ENCODE results near the gene CDK17.

CDK17 gene

GRCh38 chr12:96294831-96295230 lies 105.4 kb downstream of the CDK17 start:
- H3K9ac ChIP-seq (ENCODE audit: low read length) = no peak overlapping the region
- no peaks in the 10 kb centered on the region for H3K4me1 ChIP-seq (ENCODE audit: control insufficient read depth, insufficient read depth, low read length)
- no peaks in the 10 kb centered on the region for H3K27me3 ChIP-seq (ENCODE audit: control insufficient read depth, insufficient read depth, low read length)
- H3K36me3 ChIP-seq (ENCODE audit: control insufficient read depth, insufficient read depth, low read length) = peaks cover 4% of the 10 kb centered on the region
- no peak overlapping the region for H3K27ac ChIP-seq (ENCODE audit: low read depth, low read length)
- H3K4me3 ChIP-seq (ENCODE audit: low read length) = no peak overlapping the region

GRCh38 chr12:96293093-96293492 lies 107.1 kb downstream of the CDK17 start:
- Histone ChIP-seq H3K9ac (ENCODE audit: low read length) (no peak overlapping the region), H3K36me3 (ENCODE audit: control insufficient read depth, insufficient read depth, low read length) (peaks cover 4% of the 10 kb centered on the region)

GRCh38 chr12:96289067-96289466 lies 111.2 kb downstream of the CDK17 start:
- Histone ChIP-seq H3K27ac (ENCODE audit: low read depth, low read length) (no peak overlapping the region), H3K9ac (ENCODE audit: low read length) (no peak overlapping the region), H3K4me1 (ENCODE audit: control insufficient read depth, insufficient read depth, low read length) (no peaks in the 10 kb centered on the region), H3K36me3 (ENCODE audit: control insufficient read depth, insufficient read depth, low read length) (peaks cover 3% of the 10 kb centered on the region), H3K4me3 (ENCODE audit: low read length) (no peak overlapping the region), H3K27me3 (ENCODE audit: control insufficient read depth, insufficient read depth, low read length) (no peaks in the 10 kb centered on the region)

More at GRCh38 chr12:96293093-96293492, 107.1 kb downstream of the CDK17 start:
- Histone ChIP-seq H3K27me3 (ENCODE audit: control insufficient read depth, insufficient read depth, low read length) (no peaks in the 10 kb centered on the region), H3K4me3 (ENCODE audit: low read length) (no peak overlapping the region), H3K27ac (ENCODE audit: low read depth, low read length) (no peak overlapping the region), H3K4me1 (ENCODE audit: control insufficient read depth, insufficient read depth, low read length) (no peaks in the 10 kb centered on the region)

GRCh38 chr12:96285158-96285557 lies 115.1 kb downstream of the CDK17 start:
- H3K9ac ChIP-seq (ENCODE audit: low read length) = no peak overlapping the region
- H3K27ac ChIP-seq (ENCODE audit: low read depth, low read length) = peak overlapping the region; percentile 21
- no peak overlapping the region for H3K4me3 ChIP-seq (ENCODE audit: low read length)
- no peaks in the 10 kb centered on the region for H3K27me3 ChIP-seq (ENCODE audit: control insufficient read depth, insufficient read depth, low read length)
- peaks cover 10% of the 10 kb centered on the region for H3K36me3 ChIP-seq (ENCODE audit: control insufficient read depth, insufficient read depth, low read length)
- H3K4me1 ChIP-seq (ENCODE audit: control insufficient read depth, insufficient read depth, low read length) = no peaks in the 10 kb centered on the region

- Histone ChIP-seq H3K27me3 (ENCODE audit: control insufficient read depth, insufficient read depth, low read length) (no peaks in the 10 kb centered on the region), H3K4me3 (ENCODE audit: low read length) (no peak overlapping the region), H3K27ac (ENCODE audit: low read depth, low read length) (no peak overlapping the region), H3K9ac (ENCODE audit: low read length) (no peak overlapping the region), H3K36me3 (ENCODE audit: control insufficient read depth, insufficient read depth, low read length) (peaks cover 5% of the 10 kb centered on the region), H3K4me1 (ENCODE audit: control insufficient read depth, insufficient read depth, low read length) (no peaks in the 10 kb centered on the region)
Observed at GRCh38 chr12:96274331-96274730, 125.9 kb downstream of the CDK17 start.

- Histone ChIP-seq H3K9ac (ENCODE audit: low read length) (no peak overlapping the region), H3K27ac (ENCODE audit: low read depth, low read length) (no peak overlapping the region)
Observed at GRCh38 chr12:96271469-96272199, 128.6 kb downstream of the CDK17 start.

GRCh38 chr12:96266238-96266637 lies 134.0 kb downstream of the CDK17 start:
- Histone ChIP-seq H3K27me3 (ENCODE audit: control insufficient read depth, insufficient read depth, low read length) (no peaks in the 10 kb centered on the region), H3K36me3 (ENCODE audit: control insufficient read depth, insufficient read depth, low read length) (peaks cover 10% of the 10 kb centered on the region), H3K4me1 (ENCODE audit: control insufficient read depth, insufficient read depth, low read length) (peaks cover 6% of the 10 kb centered on the region), H3K9ac (ENCODE audit: low read length) (no peak overlapping the region), H3K4me3 (ENCODE audit: low read length) (no peak overlapping the region), H3K27ac (ENCODE audit: low read depth, low read length) (no peak overlapping the region)

More at GRCh38 chr12:96271469-96272199, 128.6 kb downstream of the CDK17 start:
- peaks cover 5% of the 10 kb centered on the region for H3K36me3 ChIP-seq (ENCODE audit: control insufficient read depth, insufficient read depth, low read length)
- H3K4me1 ChIP-seq (ENCODE audit: control insufficient read depth, insufficient read depth, low read length) = no peaks in the 10 kb centered on the region
- no peaks in the 10 kb centered on the region for H3K27me3 ChIP-seq (ENCODE audit: control insufficient read depth, insufficient read depth, low read length)
- H3K4me3 ChIP-seq (ENCODE audit: low read length) = no peak overlapping the region

GRCh38 chr12:96265836-96266235 lies 134.4 kb downstream of the CDK17 start:
- peaks cover 8% of the 10 kb centered on the region for H3K36me3 ChIP-seq (ENCODE audit: control insufficient read depth, insufficient read depth, low read length)
- H3K4me1 ChIP-seq (ENCODE audit: control insufficient read depth, insufficient read depth, low read length) = peaks cover 6% of the 10 kb centered on the region
- no peak overlapping the region for H3K4me3 ChIP-seq (ENCODE audit: low read length)
- no peak overlapping the region for H3K9ac ChIP-seq (ENCODE audit: low read length)
- H3K27me3 ChIP-seq (ENCODE audit: control insufficient read depth, insufficient read depth, low read length) = no peaks in the 10 kb centered on the region
- no peak overlapping the region for H3K27ac ChIP-seq (ENCODE audit: low read depth, low read length)

GRCh38 chr12:96265400-96265799 lies 134.8 kb downstream of the CDK17 start:
- no peak overlapping the region for H3K27ac ChIP-seq (ENCODE audit: low read depth, low read length)
- no peak overlapping the region for H3K9ac ChIP-seq (ENCODE audit: low read length)
- peaks cover 6% of the 10 kb centered on the region for H3K4me1 ChIP-seq (ENCODE audit: control insufficient read depth, insufficient read depth, low read length)
- peaks cover 12% of the 10 kb centered on the region for H3K36me3 ChIP-seq (ENCODE audit: control insufficient read depth, insufficient read depth, low read length)
- no peaks in the 10 kb centered on the region for H3K27me3 ChIP-seq (ENCODE audit: control insufficient read depth, insufficient read depth, low read length)
- H3K4me3 ChIP-seq (ENCODE audit: low read length) = no peak overlapping the region

GRCh38 chr12:96263449-96263902 lies 136.8 kb downstream of the CDK17 start:
- H3K27me3 ChIP-seq (ENCODE audit: control insufficient read depth, insufficient read depth, low read length) = no peaks in the 10 kb centered on the region
- no peak overlapping the region for H3K9ac ChIP-seq (ENCODE audit: low read length)
- H3K4me1 ChIP-seq (ENCODE audit: control insufficient read depth, insufficient read depth, low read length) = peaks cover 9% of the 10 kb centered on the region
- H3K4me3 ChIP-seq (ENCODE audit: low read length) = no peak overlapping the region
- peak overlapping the region; percentile 8 for H3K27ac ChIP-seq (ENCODE audit: low read depth, low read length)
- H3K36me3 ChIP-seq (ENCODE audit: control insufficient read depth, insufficient read depth, low read length) = peaks cover 9% of the 10 kb centered on the region

GRCh38 chr12:96261557-96261956 lies 138.7 kb downstream of the CDK17 start:
- Histone ChIP-seq H3K36me3 (ENCODE audit: control insufficient read depth, insufficient read depth, low read length) (peaks cover 9% of the 10 kb centered on the region), H3K4me3 (ENCODE audit: low read length) (no peak overlapping the region), H3K27ac (ENCODE audit: low read depth, low read length) (no peak overlapping the region), H3K9ac (ENCODE audit: low read length) (no peak overlapping the region), H3K27me3 (ENCODE audit: control insufficient read depth, insufficient read depth, low read length) (no peaks in the 10 kb centered on the region), H3K4me1 (ENCODE audit: control insufficient read depth, insufficient read depth, low read length) (peaks cover 23% of the 10 kb centered on the region)

- peaks cover 9% of the 10 kb centered on the region for H3K36me3 ChIP-seq (ENCODE audit: control insufficient read depth, insufficient read depth, low read length)
- H3K27ac ChIP-seq (ENCODE audit: low read depth, low read length) = no peak overlapping the region
- no peak overlapping the region for H3K4me3 ChIP-seq (ENCODE audit: low read length)
- H3K9ac ChIP-seq (ENCODE audit: low read length) = no peak overlapping the region
- no peaks in the 10 kb centered on the region for H3K27me3 ChIP-seq (ENCODE audit: control insufficient read depth, insufficient read depth, low read length)
- peaks cover 25% of the 10 kb centered on the region for H3K4me1 ChIP-seq (ENCODE audit: control insufficient read depth, insufficient read depth, low read length)
Observed at GRCh38 chr12:96260644-96261043, 139.6 kb downstream of the CDK17 start.

- H3K27me3 ChIP-seq (ENCODE audit: control insufficient read depth, insufficient read depth, low read length) = no peaks in the 10 kb centered on the region
- no peak overlapping the region for H3K9ac ChIP-seq (ENCODE audit: low read length)
- H3K36me3 ChIP-seq (ENCODE audit: control insufficient read depth, insufficient read depth, low read length) = peaks cover 7% of the 10 kb centered on the region
- no peak overlapping the region for H3K4me3 ChIP-seq (ENCODE audit: low read length)
- H3K4me1 ChIP-seq (ENCODE audit: control insufficient read depth, insufficient read depth, low read length) = peaks cover 25% of the 10 kb centered on the region
- H3K27ac ChIP-seq (ENCODE audit: low read depth, low read length) = no peak overlapping the region
Observed at GRCh38 chr12:96260231-96260630, 140.0 kb downstream of the CDK17 start.

Data from rectal smooth muscle tissue (tissue), 1 donor.